AG09309 (cell line): ENCODE data around the gene CDC37L1.

Source experiments
- DNase-seq: peaks from one replicate; pipeline ENCODE4 v3.0.0-alpha.2; 2010; ENCODE audit warnings: low read depth
- H3K4me3 ChIP-seq: 2 replicates; pipeline ENCODE4 v1.5.1; 2011; ENCODE audit warnings: mild to moderate bottlenecking, low read depth, low read length, moderate library complexity; ENCODE audit not compliant: control insufficient read depth
- CTCF ChIP-seq: IDR thresholded peaks from 2 replicates; pipeline ENCODE4 v1.5.1; 2011; ENCODE audit warnings: mild to moderate bottlenecking, low read depth, low read length, inconsistent platforms; ENCODE audit not compliant: insufficient read depth, control insufficient read depth; ENCODE audit errors: missing control alignments

Gene CDC37L1

GRCh38 chr9:4717815-4718214 is 38.4 kb downstream of the CDC37L1 start:
- no peak for TF ChIP-seq CTCF
- no peak overlapping the region for H3K4me3 ChIP-seq
- no peak for DNase-seq

GRCh38 chr9:4718911-4719310 is 39.5 kb downstream of the CDC37L1 start:
- no peak for TF ChIP-seq CTCF
- no peak overlapping the region for H3K4me3 ChIP-seq
- no peak for DNase-seq

GRCh38 chr9:4721736-4722135 is 42.4 kb downstream of the CDC37L1 start:
- no peak for DNase-seq
- no peak overlapping the region for H3K4me3 ChIP-seq
- TF ChIP-seq CTCF, result no peak

- TF ChIP-seq CTCF, result no peak
- DNase-seq, result no peak
- H3K4me3 ChIP-seq, result no peak overlapping the region
These were observed 46.5 kb downstream of the CDC37L1 start for GRCh38 chr9:4725706-4726442.

- no peak for DNase-seq
- no peak for TF ChIP-seq CTCF
- no peak overlapping the region for H3K4me3 ChIP-seq
These were observed 48.2 kb downstream of the CDC37L1 start for GRCh38 chr9:4727593-4727992.

- no peak for TF ChIP-seq CTCF
- H3K4me3 ChIP-seq, result no peak overlapping the region
- no peak for DNase-seq
These were observed 53.5 kb downstream of the CDC37L1 start for GRCh38 chr9:4732890-4733289.

- no peak overlapping the region for H3K4me3 ChIP-seq
- DNase-seq, result no peak
- TF ChIP-seq CTCF, result no peak
These were observed 54.8 kb downstream of the CDC37L1 start for GRCh38 chr9:4734150-4734549.
